Measurements from ENCODE around the gene CASK. TPM values are rescaled to one million over a fixed set of nuclear protein-coding genes. Genes with fewer than 3 reads are reported as not detected.

Gene CASK
- total and polyA plus RNA-seq, 2 donors (not counting 1 experiment from before 2014, with no cell fraction given), result 27.4 to 78.3 TPM

DNA sequence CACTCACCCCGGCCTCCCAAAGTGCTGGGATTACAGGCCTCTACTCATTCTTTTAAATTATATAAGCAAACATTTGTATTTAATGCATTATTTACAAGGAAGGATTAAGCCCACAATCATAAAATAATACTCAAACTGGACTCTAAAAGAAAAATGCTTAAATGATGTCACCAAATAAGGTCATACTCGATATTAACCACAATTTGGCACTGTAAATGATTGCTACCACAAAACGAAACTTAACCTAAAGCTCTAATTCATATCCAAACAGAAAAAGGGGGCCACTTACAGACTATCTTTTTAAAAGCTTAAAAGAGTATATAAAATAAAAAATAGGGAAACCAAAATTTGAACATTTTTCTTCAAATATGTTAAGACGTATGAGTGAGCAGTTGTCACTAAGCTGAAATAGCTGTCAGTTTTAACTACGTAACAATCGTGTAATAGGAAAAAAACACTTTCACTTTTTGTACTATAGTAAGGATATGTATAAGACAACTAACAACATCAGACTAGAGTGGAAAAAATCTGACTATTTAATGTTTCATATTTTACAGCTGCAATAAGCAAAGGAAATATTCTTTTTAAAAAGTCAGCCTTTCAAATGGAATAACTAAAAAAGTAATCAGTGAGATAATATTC lies 342.8 kb downstream of the CASK start:
- no peak overlapping the region for H3K4me3 ChIP-seq (replicated peaks in 1 of 4; ENCODE audit: control extremely low read depth in 1 of 4, insufficient read depth in 1 of 4, low read depth in 3 of 4, low read length in 4 of 4)
- no peak overlapping the region for H3K9ac ChIP-seq (ENCODE audit: insufficient read depth, low read length)
- H4K20me1 ChIP-seq (ENCODE audit: control insufficient read depth, extremely low read depth, insufficient read depth, low read length), result no peaks in the 10 kb centered on the region
- no peaks in the 10 kb centered on the region for H3K9me3 ChIP-seq (ENCODE audit: control insufficient read depth, insufficient read depth, low read depth, low read length)
- no peak overlapping the region for H3K27ac ChIP-seq (ENCODE audit: insufficient read depth, low read length)
- H3K27me3 ChIP-seq (ENCODE audit: control insufficient read depth, insufficient read depth, low read length), result no peaks in the 10 kb centered on the region
- no peak for TF ChIP-seq EZH2 (IDR thresholded peaks at IDR 0.05; ENCODE audit: low read length, missing control alignments)
- TF ChIP-seq, protein P1, sequence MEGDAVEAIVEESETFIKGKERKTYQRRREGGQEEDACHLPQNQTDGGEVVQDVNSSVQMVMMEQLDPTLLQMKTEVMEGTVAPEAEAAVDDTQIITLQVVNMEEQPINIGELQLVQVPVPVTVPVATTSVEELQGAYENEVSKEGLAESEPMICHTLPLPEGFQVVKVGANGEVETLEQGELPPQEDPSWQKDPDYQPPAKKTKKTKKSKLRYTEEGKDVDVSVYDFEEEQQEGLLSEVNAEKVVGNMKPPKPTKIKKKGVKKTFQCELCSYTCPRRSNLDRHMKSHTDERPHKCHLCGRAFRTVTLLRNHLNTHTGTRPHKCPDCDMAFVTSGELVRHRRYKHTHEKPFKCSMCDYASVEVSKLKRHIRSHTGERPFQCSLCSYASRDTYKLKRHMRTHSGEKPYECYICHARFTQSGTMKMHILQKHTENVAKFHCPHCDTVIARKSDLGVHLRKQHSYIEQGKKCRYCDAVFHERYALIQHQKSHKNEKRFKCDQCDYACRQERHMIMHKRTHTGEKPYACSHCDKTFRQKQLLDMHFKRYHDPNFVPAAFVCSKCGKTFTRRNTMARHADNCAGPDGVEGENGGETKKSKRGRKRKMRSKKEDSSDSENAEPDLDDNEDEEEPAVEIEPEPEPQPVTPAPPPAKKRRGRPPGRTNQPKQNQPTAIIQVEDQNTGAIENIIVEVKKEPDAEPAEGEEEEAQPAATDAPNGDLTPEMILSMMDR (conservative IDR thresholded peaks at IDR 0.05 in 1 of 2, IDR thresholded peaks at IDR 0.05 in 1 of 2; ENCODE audit: low read depth in 1 of 2, low read length in 2 of 2), result no peak
- no peaks in the 10 kb centered on the region for H3K79me2 ChIP-seq (ENCODE audit: control insufficient read depth, insufficient read depth, low read length)
- DNase-seq (ENCODE audit: low read depth in 2 of 2), result no peak
- no peaks in the 10 kb centered on the region for H3K4me1 ChIP-seq (ENCODE audit: control insufficient read depth, extremely low read depth, insufficient read depth, low read length)
- no peak overlapping the region for H2AFZ ChIP-seq (ENCODE audit: low read length)
- no peak overlapping the region for H3K4me2 ChIP-seq (ENCODE audit: extremely low read depth, insufficient read depth, low read length)
- no peaks in the 10 kb centered on the region for H3K36me3 ChIP-seq (ENCODE audit: control insufficient read depth, insufficient read depth, low read length)

DNA sequence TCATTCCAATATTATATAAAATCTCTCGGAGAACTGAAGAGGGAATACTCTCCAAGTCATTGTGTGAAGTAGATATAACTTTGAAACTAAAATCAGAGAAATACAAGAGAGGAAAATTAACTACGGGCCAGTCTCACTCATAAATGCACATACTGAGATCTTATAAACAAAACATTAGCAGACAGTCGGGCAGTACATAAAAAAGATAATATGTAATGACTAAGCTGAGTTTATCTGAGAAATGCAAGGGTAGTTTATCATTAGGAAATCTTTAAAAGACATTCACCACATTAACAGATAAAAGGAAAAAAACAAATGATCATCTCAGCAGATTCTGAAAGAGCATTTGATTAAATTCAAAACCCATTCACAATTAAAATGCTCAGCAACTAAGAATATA lies 359.5 kb downstream of the CASK start:
- TF ChIP-seq, protein P1 (conservative IDR thresholded peaks at IDR 0.05 in 1 of 2, IDR thresholded peaks at IDR 0.05 in 1 of 2; ENCODE audit: low read depth in 1 of 2, low read length in 2 of 2), result no peak
- TF ChIP-seq EZH2 (IDR thresholded peaks at IDR 0.05; ENCODE audit: low read length, missing control alignments), result no peak
- H3K4me3 ChIP-seq (replicated peaks in 1 of 4; ENCODE audit: control extremely low read depth in 1 of 4, insufficient read depth in 1 of 4, low read depth in 3 of 4, low read length in 4 of 4), result no peak overlapping the region
- H3K27me3 ChIP-seq (ENCODE audit: control insufficient read depth, insufficient read depth, low read length), result no peaks in the 10 kb centered on the region
- no peaks in the 10 kb centered on the region for H3K36me3 ChIP-seq (ENCODE audit: control insufficient read depth, insufficient read depth, low read length)
- H4K20me1 ChIP-seq (ENCODE audit: control insufficient read depth, extremely low read depth, insufficient read depth, low read length), result no peaks in the 10 kb centered on the region
- peaks cover 2% of the 10 kb centered on the region for H3K4me1 ChIP-seq (ENCODE audit: control insufficient read depth, extremely low read depth, insufficient read depth, low read length)
- H3K4me2 ChIP-seq (ENCODE audit: extremely low read depth, insufficient read depth, low read length), result no peak overlapping the region
- H2AFZ ChIP-seq (ENCODE audit: low read length), result no peak overlapping the region
- DNase-seq (ENCODE audit: low read depth in 2 of 2), result peak; percentile 26 to 52
- no peak overlapping the region for H3K9ac ChIP-seq (ENCODE audit: insufficient read depth, low read length)
- no peak overlapping the region for H3K27ac ChIP-seq (ENCODE audit: insufficient read depth, low read length)
- H3K79me2 ChIP-seq (ENCODE audit: control insufficient read depth, insufficient read depth, low read length), result no peaks in the 10 kb centered on the region
- H3K9me3 ChIP-seq (ENCODE audit: control insufficient read depth, insufficient read depth, low read depth, low read length), result no peaks in the 10 kb centered on the region

DNA sequence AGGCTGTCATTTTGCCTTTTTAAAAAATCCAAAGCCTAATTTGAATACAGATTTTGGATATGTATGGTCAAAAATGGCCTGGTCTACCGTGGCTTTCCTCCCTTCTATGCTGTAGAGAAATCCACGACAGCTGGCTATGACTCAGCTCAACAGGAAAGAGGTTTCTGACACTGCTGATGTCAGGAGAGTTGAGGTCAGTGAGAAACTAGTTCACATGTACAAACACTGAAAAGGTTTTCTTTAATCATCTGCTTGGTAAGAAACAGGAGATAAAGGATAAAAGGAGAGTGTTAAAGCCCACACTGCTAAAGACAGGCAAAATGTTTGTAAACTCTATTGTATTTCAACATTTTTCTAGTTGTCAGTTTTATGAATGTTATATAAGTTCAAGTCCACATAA lies 362.3 kb downstream of the CASK start:
- Histone ChIP-seq H3K27ac (ENCODE audit: insufficient read depth, low read length) (peak overlapping the region; percentile 68), H2AFZ (ENCODE audit: low read length) (no peak overlapping the region), H3K79me2 (ENCODE audit: control insufficient read depth, insufficient read depth, low read length) (no peaks in the 10 kb centered on the region), H3K9me3 (ENCODE audit: control insufficient read depth, insufficient read depth, low read depth, low read length) (no peaks in the 10 kb centered on the region), H3K4me3 (replicated peaks in 1 of 4; ENCODE audit: control extremely low read depth in 1 of 4, insufficient read depth in 1 of 4, low read depth in 3 of 4, low read length in 4 of 4) (no peak overlapping the region), H3K36me3 (ENCODE audit: control insufficient read depth, insufficient read depth, low read length) (no peaks in the 10 kb centered on the region), H3K4me2 (ENCODE audit: extremely low read depth, insufficient read depth, low read length) (peak overlapping the region; percentile 44), H4K20me1 (ENCODE audit: control insufficient read depth, extremely low read depth, insufficient read depth, low read length) (no peaks in the 10 kb centered on the region), H3K9ac (ENCODE audit: insufficient read depth, low read length) (no peak overlapping the region), H3K4me1 (ENCODE audit: control insufficient read depth, extremely low read depth, insufficient read depth, low read length) (peaks cover 4% of the 10 kb centered on the region), H3K27me3 (ENCODE audit: control insufficient read depth, insufficient read depth, low read length) (no peaks in the 10 kb centered on the region)
- TF ChIP-seq EZH2 (IDR thresholded peaks at IDR 0.05; ENCODE audit: low read length, missing control alignments), result no peak
- TF ChIP-seq, protein P1 (conservative IDR thresholded peaks at IDR 0.05 in 1 of 2, IDR thresholded peaks at IDR 0.05 in 1 of 2; ENCODE audit: low read depth in 1 of 2, low read length in 2 of 2), result no peak
- DNase-seq (ENCODE audit: low read depth in 2 of 2), result peak; percentile 89 to 91

Data from fibroblast of lung (primary cell).